Activated CD8-positive, alpha-beta memory T cell treated with anti-CD3 and anti-CD28 coated beads, Interleukin-2, amount 50 U/mL, for 1 hour (primary cell): ENCODE results near the gene TFB1M.
"Not testable (repeated sequence)": the region's sequence is repeated elsewhere in the genome, so short reads cannot be mapped to it uniquely, and the experiment has no call there.

Source experiments
- DNase-seq: peaks from one replicate; pipeline ENCODE4 v3.0.0-alpha.2; 2020; ENCODE audit errors: extremely low read depth

Gene TFB1M

GRCh38 chr6:155297669-155298068, 16.6 kb downstream of the TFB1M start:
- DNase-seq = no peak

DNA sequence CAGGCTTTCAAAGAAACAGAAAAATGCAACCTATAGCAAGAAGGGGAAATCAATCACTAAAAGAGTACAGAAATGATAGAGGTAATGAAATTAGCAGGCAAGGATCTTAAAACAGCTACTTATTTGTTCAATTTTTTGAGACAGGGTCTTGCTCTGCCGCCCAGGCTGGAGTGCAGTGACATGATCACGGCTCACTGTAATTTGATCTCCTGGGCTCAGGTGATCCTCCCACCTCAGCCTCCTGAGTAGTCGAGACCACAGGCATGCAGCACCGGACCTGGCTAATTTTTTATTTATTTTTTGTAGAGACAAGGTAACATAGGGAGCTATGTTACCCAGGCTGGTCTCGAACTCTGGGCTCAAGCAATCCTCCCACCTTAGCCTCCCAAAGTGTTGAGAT, 21.6 kb downstream of the TFB1M start:
- DNase-seq = no peak

DNA sequence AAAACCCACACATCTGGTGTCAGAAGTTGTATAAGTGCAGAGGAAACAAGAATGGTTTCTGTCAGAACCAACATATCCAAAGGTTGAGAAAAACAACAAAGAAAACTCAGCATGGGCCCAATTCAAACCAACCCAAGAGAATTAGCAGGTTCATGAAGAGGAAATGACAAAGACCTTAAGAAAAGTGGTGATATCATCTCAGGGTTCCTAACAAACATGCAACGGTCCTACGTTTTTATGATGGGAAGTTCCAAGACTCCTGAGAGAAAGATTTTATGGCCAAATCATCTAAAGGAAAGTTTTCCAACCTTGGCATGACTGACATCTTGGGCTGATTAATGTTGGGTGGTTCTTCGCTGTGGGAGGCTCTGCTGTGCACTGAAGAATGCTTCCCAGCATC, 23.0 kb downstream of the TFB1M start:
- DNase-seq = no peak

DNA sequence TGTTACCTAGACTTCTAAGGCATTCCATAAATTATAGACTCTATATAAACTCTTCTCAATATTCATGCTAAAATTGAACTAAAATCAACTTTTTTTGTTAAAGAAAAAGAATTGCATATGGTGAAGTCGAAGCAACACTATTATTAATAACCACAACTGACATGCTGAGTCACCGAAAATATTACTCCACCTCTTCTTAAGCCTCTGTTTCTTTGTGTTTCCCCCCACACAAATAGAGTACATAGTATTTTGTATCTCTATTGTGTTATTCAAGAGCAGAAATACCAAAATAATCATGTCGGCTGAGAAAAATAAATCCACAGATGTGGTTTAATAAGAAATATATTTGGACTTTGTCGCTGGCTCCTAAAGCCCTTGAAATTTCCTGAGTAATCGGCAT, 23.8 kb downstream of the TFB1M start:
- DNase-seq = no peak

GRCh38 chr6:155287762-155288161, 26.5 kb downstream of the TFB1M start:
- no peak for DNase-seq

GRCh38 chr6:155284775-155285174, 29.5 kb downstream of the TFB1M start:
- no peak for DNase-seq

GRCh38 chr6:155278319-155279049, 35.8 kb downstream of the TFB1M start:
- DNase-seq = no peak

DNA sequence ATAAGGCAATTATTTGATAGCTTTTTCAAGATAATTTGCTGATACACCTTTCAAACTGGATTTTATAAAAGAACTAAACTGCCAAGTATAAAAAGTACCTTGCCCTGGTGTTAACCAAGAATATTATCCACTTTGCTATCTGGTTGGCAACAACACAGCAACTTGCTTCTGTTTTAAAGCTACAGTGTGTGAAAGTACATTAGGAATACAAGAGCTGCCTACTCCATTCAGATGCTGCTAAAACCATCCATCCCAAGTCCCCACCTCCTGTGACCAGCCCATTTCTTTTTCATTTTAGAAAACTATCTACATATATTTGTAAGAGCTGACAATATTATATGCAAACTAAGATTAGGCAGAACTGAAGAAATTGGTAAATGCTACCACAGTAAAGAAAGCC, 37.6 kb downstream of the TFB1M start:
- DNase-seq = no peak

GRCh38 chr6:155275808-155276480, 38.3 kb downstream of the TFB1M start:
- DNase-seq = no peak

GRCh38 chr6:155274533-155274932, 39.8 kb downstream of the TFB1M start:
- no peak for DNase-seq

DNA sequence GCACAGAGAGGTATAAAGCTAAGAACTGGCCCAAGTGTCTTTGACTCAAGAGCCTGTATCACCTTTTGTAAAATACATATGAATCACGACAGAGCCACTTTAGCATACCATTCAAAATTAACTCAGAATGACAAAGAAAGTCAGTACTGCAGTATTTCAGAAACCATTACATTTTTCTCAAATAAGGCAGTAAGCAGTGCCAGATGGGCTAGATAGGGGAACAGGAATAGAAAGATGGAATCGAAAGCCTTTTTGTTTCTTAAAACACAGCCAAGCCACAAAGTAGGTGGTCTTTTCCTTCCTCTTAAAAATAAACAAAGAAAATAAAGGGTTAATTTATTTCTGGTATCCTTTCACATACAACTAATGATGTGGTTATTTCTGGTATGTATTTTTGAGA, 40.2 kb downstream of the TFB1M start:
- no peak for DNase-seq

GRCh38 chr6:155273431-155273830, 40.9 kb downstream of the TFB1M start:
- DNase-seq = no peak

- DNase-seq = no peak
These were observed 41.7 kb downstream of the TFB1M start for GRCh38 chr6:155272353-155273232.

DNA sequence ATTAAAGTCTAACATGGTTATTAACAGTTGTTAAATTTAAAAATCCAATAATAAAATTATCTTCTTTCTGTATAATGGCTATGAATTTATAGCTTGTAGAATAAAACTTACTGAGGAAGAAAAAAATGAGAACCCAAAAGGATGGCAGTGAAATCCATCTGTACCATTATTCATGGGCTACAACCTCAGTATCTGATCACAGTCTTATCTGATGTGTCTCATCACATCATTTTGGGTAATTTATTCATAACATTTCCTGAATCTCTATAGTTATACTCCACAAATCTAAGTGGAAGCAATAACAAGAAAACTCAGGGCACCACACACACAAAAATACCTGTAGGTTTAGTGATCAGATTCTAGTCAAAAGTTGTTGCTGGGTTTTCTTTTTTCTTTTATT, 43.1 kb downstream of the TFB1M start:
- DNase-seq = no peak

DNA sequence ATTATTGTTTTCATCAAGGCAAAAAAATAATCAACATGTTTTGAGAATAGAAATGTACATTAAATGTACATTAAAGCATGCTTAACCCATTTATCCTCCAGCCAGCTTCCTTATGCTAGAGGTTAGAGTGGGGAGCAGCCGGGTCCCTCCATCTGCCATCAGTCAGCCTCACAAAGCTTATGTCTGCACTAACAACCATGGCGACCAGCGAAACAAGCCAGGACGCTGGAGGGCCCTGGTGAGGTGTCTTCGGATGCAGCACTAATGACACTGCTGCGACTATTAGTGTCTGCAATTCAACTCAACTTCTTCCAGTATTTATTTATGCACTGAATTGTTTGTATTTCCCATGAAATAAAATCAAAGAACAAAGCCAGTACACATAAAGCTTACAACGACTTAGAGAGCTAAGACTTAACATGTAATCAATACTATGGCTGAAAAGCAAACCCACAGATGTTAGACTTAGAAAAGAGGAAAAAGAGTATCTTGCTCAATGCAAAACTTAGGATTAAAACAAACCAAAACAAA, 43.7 kb downstream of the TFB1M start:
- no peak for DNase-seq

- no peak for DNase-seq
These were observed 44.5 kb downstream of the TFB1M start for GRCh38 chr6:155269765-155270164.

GRCh38 chr6:155268088-155268867, 46.0 kb downstream of the TFB1M start:
- not testable (repeated sequence) for DNase-seq

DNA sequence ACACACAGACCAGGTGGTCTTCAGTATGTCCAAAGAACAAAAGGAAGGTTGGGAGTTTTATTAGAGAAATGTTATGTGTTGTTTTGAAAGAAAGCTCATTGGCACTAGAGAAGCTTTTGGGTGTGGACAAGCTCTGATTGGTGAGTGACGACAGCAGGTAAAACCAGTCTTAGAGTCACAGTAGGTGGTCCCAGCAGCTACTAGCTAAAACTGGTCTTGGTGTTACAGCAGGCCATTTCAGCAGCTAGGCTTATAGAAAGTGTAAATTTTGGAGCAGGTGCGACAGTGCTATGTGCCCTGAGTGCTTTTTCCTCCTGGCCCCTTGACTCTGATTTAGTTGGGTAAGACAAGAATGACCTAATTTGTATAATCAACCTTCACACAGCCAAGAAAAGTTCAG, 46.9 kb downstream of the TFB1M start:
- no peak for DNase-seq

DNA sequence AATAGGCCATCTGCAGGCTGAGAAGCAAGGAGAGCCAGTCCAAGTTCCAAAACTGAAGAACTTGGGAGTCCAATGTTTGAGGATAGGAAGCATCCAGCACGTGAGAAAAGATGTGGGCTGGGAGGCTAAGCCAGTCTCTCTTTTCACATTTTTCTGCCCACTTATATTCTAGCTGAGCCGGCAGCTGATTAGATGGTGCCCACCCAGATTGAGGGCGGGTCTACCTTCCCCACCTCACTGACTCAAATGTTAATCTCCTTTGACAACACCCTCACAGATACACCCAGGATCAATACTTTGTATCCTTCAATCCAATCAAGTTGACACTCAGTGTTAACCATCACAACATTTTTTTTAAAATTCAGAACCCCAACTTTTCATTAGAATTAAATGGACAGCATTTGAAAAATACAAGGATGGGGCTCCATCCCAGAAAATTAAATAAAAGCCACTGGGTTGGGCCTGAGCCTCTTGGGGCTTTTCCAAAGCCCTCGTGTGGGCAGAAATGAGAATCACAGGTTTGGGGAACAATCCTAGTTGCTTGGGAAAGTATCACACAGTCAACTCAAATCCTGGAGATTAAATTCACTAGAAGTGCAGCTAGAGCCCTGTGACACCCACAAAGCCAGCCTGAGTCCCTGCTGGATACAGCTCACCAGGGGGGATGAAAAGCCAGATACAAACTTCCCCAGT, 48.3 kb downstream of the TFB1M start:
- DNase-seq = no peak

GRCh38 chr6:155264693-155265320, 49.5 kb downstream of the TFB1M start:
- DNase-seq = no peak
